Ectodermal cell (in vitro differentiated cells): ENCODE data around the gene SEPTIN1.
A peak's percentile ranks its signal among the peaks of the same experiment; 100 is the strongest.

ENCODE experiments used
- H3K27ac ChIP-seq: 2 replicates; pipeline ENCODE4 v1.7.0; 2013; ENCODE audit warnings: mild to moderate bottlenecking, low read depth, low read length; ENCODE audit not compliant: insufficient read depth, poor library complexity, severe bottlenecking
- H3K27me3 ChIP-seq: 2 replicates; pipeline ENCODE4 v1.7.0; 2013; ENCODE audit warnings: mild to moderate bottlenecking, low read length; ENCODE audit not compliant: insufficient read depth, control insufficient read depth, poor library complexity, severe bottlenecking
- H3K36me3 ChIP-seq: one replicate; pipeline ENCODE4 v1.7.0; 2013; ENCODE audit warnings: low read length; ENCODE audit not compliant: control insufficient read depth, insufficient read depth
- H3K4me1 ChIP-seq: one replicate; pipeline ENCODE4 v1.7.0; 2013; ENCODE audit warnings: low read length; ENCODE audit not compliant: control insufficient read depth, insufficient read depth
- H3K4me3 ChIP-seq: 2 replicates; pipeline ENCODE4 v1.7.0; 2013; ENCODE audit warnings: low read depth, low read length, control low read depth; ENCODE audit not compliant: insufficient read depth
- H3K9me3 ChIP-seq: 2 replicates; pipeline ENCODE4 v1.7.0; 2013; ENCODE audit warnings: mild to moderate bottlenecking, low read length, moderate library complexity; ENCODE audit not compliant: control insufficient read depth
- WGBS, 2 experiments: methylation state at CpG; one replicate each; pipeline ENCODE4 v1.1.7; 2013; ENCODE audit warnings: missing lambda C conversion rate in 2 of 2; 5-methylcytosine and 5-hydroxymethylcytosine counted together

The SEPTIN1 gene

GRCh38 chr16:30368792-30369090, 13.6 kb downstream of the SEPTIN1 start:
- Histone ChIP-seq H3K27ac (no peak overlapping the region), H3K4me3 (peak overlapping the region; percentile 66), H3K27me3 (no peaks in the 10 kb centered on the region), H3K36me3 (peaks cover 3% of the 10 kb centered on the region), H3K9me3 (no peaks in the 10 kb centered on the region), H3K4me1 (peaks cover 20% of the 10 kb centered on the region)
- 56 to 59% methylated on average over 4 of the region's 4 CpGs for WGBS, 2 experiments

- Histone ChIP-seq H3K4me1 (peaks cover 20% of the 10 kb centered on the region), H3K36me3 (peaks cover 3% of the 10 kb centered on the region), H3K4me3 (peak overlapping the region; percentile 66), H3K27me3 (no peaks in the 10 kb centered on the region), H3K9me3 (no peaks in the 10 kb centered on the region), H3K27ac (no peak overlapping the region)
- WGBS, 2 experiments: 52 to 61% methylated on average over 8 of the region's 8 CpGs
Observed at GRCh38 chr16:30368122-30368791, 14.1 kb downstream of the SEPTIN1 start.

- WGBS, 2 experiments: 91 to 94% methylated on average over 10 of the region's 10 CpGs
- Histone ChIP-seq H3K27me3 (no peaks in the 10 kb centered on the region), H3K27ac (no peak overlapping the region), H3K36me3 (peaks cover 3% of the 10 kb centered on the region), H3K4me1 (peaks cover 20% of the 10 kb centered on the region), H3K9me3 (no peaks in the 10 kb centered on the region), H3K4me3 (no peak overlapping the region)
Observed at GRCh38 chr16:30367349-30368009, 14.9 kb downstream of the SEPTIN1 start.

- Histone ChIP-seq H3K4me3 (no peak overlapping the region), H3K36me3 (peaks cover 3% of the 10 kb centered on the region), H3K27ac (no peak overlapping the region), H3K9me3 (no peaks in the 10 kb centered on the region), H3K27me3 (no peaks in the 10 kb centered on the region), H3K4me1 (peaks cover 18% of the 10 kb centered on the region)
- 91 to 93% methylated on average over 4 of the region's 4 CpGs for WGBS, 2 experiments
Observed at GRCh38 chr16:30366511-30366910, 15.8 kb downstream of the SEPTIN1 start.

- 95 to 96% methylated on average over 10 of the region's 10 CpGs for WGBS, 2 experiments
- no peak overlapping the region for H3K27ac ChIP-seq
- H3K4me1 ChIP-seq: peaks cover 14% of the 10 kb centered on the region
- H3K4me3 ChIP-seq: no peak overlapping the region
- no peaks in the 10 kb centered on the region for H3K9me3 ChIP-seq
- peaks cover 3% of the 10 kb centered on the region for H3K36me3 ChIP-seq
- no peaks in the 10 kb centered on the region for H3K27me3 ChIP-seq
Observed at GRCh38 chr16:30365200-30365599, 17.2 kb downstream of the SEPTIN1 start.

GRCh38 chr16:30361180-30361579, 21.2 kb downstream of the SEPTIN1 start:
- WGBS, 2 experiments: 95 to 96% methylated on average over 7 of the region's 7 CpGs
- Histone ChIP-seq H3K9me3 (no peaks in the 10 kb centered on the region), H3K27me3 (no peaks in the 10 kb centered on the region), H3K27ac (no peak overlapping the region), H3K36me3 (peaks cover 3% of the 10 kb centered on the region), H3K4me3 (no peak overlapping the region), H3K4me1 (no peaks in the 10 kb centered on the region)

- WGBS, 2 experiments: 79% methylated on average over 6 of the region's 6 CpGs
Observed at GRCh38 chr16:30359871-30360170, 22.5 kb downstream of the SEPTIN1 start.

GRCh38 chr16:30358990-30359870, 23.1 kb downstream of the SEPTIN1 start:
- no peaks in the 10 kb centered on the region for H3K36me3 ChIP-seq
- H3K27me3 ChIP-seq: no peaks in the 10 kb centered on the region
- H3K4me3 ChIP-seq: no peak overlapping the region
- no peaks in the 10 kb centered on the region for H3K4me1 ChIP-seq
- no peaks in the 10 kb centered on the region for H3K9me3 ChIP-seq
- no peak overlapping the region for H3K27ac ChIP-seq
- WGBS, 2 experiments: 93 to 94% methylated on average over 28 of the region's 28 CpGs

More at GRCh38 chr16:30359871-30360170, 22.5 kb downstream of the SEPTIN1 start:
- no peaks in the 10 kb centered on the region for H3K4me1 ChIP-seq
- no peaks in the 10 kb centered on the region for H3K27me3 ChIP-seq
- H3K27ac ChIP-seq: no peak overlapping the region
- H3K9me3 ChIP-seq: no peaks in the 10 kb centered on the region
- H3K4me3 ChIP-seq: no peak overlapping the region
- H3K36me3 ChIP-seq: peaks cover 2% of the 10 kb centered on the region

- Histone ChIP-seq H3K4me1 (no peaks in the 10 kb centered on the region), H3K9me3 (no peaks in the 10 kb centered on the region), H3K27ac (no peak overlapping the region), H3K27me3 (no peaks in the 10 kb centered on the region), H3K4me3 (no peak overlapping the region), H3K36me3 (peaks cover 3% of the 10 kb centered on the region)
- WGBS, 2 experiments: 92 to 95% methylated on average over 9 of the region's 9 CpGs
Observed at GRCh38 chr16:30358577-30358936, 23.8 kb downstream of the SEPTIN1 start.
